ENCODE data around the gene FAM3B. TPM values are rescaled to one million over a fixed set of nuclear protein-coding genes. Genes with fewer than 3 reads are reported as not detected.
"Not testable (repeated sequence)": the region's sequence is repeated elsewhere in the genome, so short reads cannot be mapped to it uniquely, and the experiment has no call there.

Gene FAM3B
- total and polyA plus RNA-seq, 5 donors: 0.29 to 0.79 (median 0.58) TPM; not detected in 1

- Histone ChIP-seq H3K4me1 (ENCODE audit: control insufficient read depth, insufficient read depth, low read length) (no peaks in the 10 kb centered on the region), H3K4me3 (ENCODE audit: low read length) (no peak overlapping the region), H3K27ac (ENCODE audit: low read length) (no peak overlapping the region), H3K27me3 (ENCODE audit: control insufficient read depth, insufficient read depth) (no peaks in the 10 kb centered on the region), H3K9me3 (ENCODE audit: control insufficient read depth, low read length) (no peaks in the 10 kb centered on the region)
- no peak for ATAC-seq
- DNase-seq: peak in 1 of 3 donors; percentile 32
- WGBS: 82% methylated on average over 9 of the region's 9 CpGs
- intact Hi-C loops (cut with DNase I): no loop called here
Observed at GRCh38 chr21:41358193-41359166, 41.9 kb downstream of the FAM3B start.

GRCh38 chr21:41359286-41359685 is 42.7 kb downstream of the FAM3B start:
- Histone ChIP-seq H3K9me3 (ENCODE audit: control insufficient read depth, low read length) (no peaks in the 10 kb centered on the region), H3K4me1 (ENCODE audit: control insufficient read depth, insufficient read depth, low read length) (no peaks in the 10 kb centered on the region), H3K27me3 (ENCODE audit: control insufficient read depth, insufficient read depth) (no peaks in the 10 kb centered on the region), H3K27ac (ENCODE audit: low read length) (no peak overlapping the region), H3K4me3 (ENCODE audit: low read length) (no peak overlapping the region)
- DNase-seq: peak in 1 of 3 donors; percentile 35
- WGBS: 74% methylated on average over 12 of the region's 12 CpGs
- intact Hi-C loops (cut with DNase I): no loop called here
- ATAC-seq: no peak

GRCh38 chr21:41359754-41360071 is 43.1 kb downstream of the FAM3B start:
- ATAC-seq; H3K27ac ChIP-seq (ENCODE audit: low read length); H3K27me3 ChIP-seq (ENCODE audit: control insufficient read depth, insufficient read depth); H3K4me1 ChIP-seq (ENCODE audit: control insufficient read depth, insufficient read depth, low read length); H3K4me3 ChIP-seq (ENCODE audit: low read length); intact Hi-C loops (cut with DNase I); H3K9me3 ChIP-seq (ENCODE audit: control insufficient read depth, low read length); DNase-seq: not testable (repeated sequence)
- 93% methylated on average over 4 of the region's 4 CpGs for WGBS

- intact Hi-C loops (cut with DNase I): no loop called here
- Histone ChIP-seq H3K4me3 (ENCODE audit: low read length) (no peak overlapping the region), H3K27me3 (ENCODE audit: control insufficient read depth, insufficient read depth) (no peaks in the 10 kb centered on the region), H3K27ac (ENCODE audit: low read length) (peak overlapping the region; percentile 8), H3K4me1 (ENCODE audit: control insufficient read depth, insufficient read depth, low read length) (no peaks in the 10 kb centered on the region), H3K9me3 (ENCODE audit: control insufficient read depth, low read length) (no peaks in the 10 kb centered on the region)
- WGBS: 67% methylated on average over 22 of the region's 22 CpGs
- ATAC-seq (peak; percentile 17 to 51), DNase-seq (peak in 2 of 3 donors; percentile 80 to 88)
Observed at GRCh38 chr21:41360072-41360821, 43.6 kb downstream of the FAM3B start.

- Histone ChIP-seq H3K27ac (ENCODE audit: low read length) (peak overlapping the region; percentile 99), H3K4me1 (ENCODE audit: control insufficient read depth, insufficient read depth, low read length) (no peaks in the 10 kb centered on the region), H3K9me3 (ENCODE audit: control insufficient read depth, low read length) (no peaks in the 10 kb centered on the region), H3K27me3 (ENCODE audit: control insufficient read depth, insufficient read depth) (no peaks in the 10 kb centered on the region), H3K4me3 (ENCODE audit: low read length) (no peak overlapping the region)
- intact Hi-C loops (cut with DNase I): no loop called here
- no peak for DNase-seq
- ATAC-seq: no peak
- 90% methylated on average over 16 of the region's 16 CpGs for WGBS
Observed at GRCh38 chr21:41361053-41361785, 44.6 kb downstream of the FAM3B start.

GRCh38 chr21:41361786-41362604 is 45.4 kb downstream of the FAM3B start, which contains the start of gene MX2:
Gene MX2, plus strand, starts transcription at chr21:41362027. Its CDS starts 14,880 bp downstream, at chr21:41376907.
- no peaks in the 10 kb centered on the region for H3K9me3 ChIP-seq (ENCODE audit: control insufficient read depth, low read length)
- DNase-seq: peak; percentile 88 to 92 (median 92)
- H3K4me1 ChIP-seq (ENCODE audit: control insufficient read depth, insufficient read depth, low read length): no peaks in the 10 kb centered on the region
- intact Hi-C loops (cut with DNase I): no loop called here
- peak; percentile 91 for ATAC-seq
- H3K4me3 ChIP-seq (ENCODE audit: low read length): peak within 1 kb of the TSS; percentile 52
- no peaks in the 10 kb centered on the region for H3K27me3 ChIP-seq (ENCODE audit: control insufficient read depth, insufficient read depth)
- 25% methylated on average over 24 of the region's 24 CpGs for WGBS
- H3K27ac ChIP-seq (ENCODE audit: low read length): peak within 1 kb of the TSS; percentile 99

- no peaks in the 10 kb centered on the region for H3K27me3 ChIP-seq (ENCODE audit: control insufficient read depth, insufficient read depth)
- DNase-seq (no peak), ATAC-seq (no peak)
- H3K4me3 ChIP-seq (ENCODE audit: low read length): peak overlapping the region; percentile 52
- H3K27ac ChIP-seq (ENCODE audit: low read length): peak overlapping the region; percentile 99
- H3K9me3 ChIP-seq (ENCODE audit: control insufficient read depth, low read length): no peaks in the 10 kb centered on the region
- H3K4me1 ChIP-seq (ENCODE audit: control insufficient read depth, insufficient read depth, low read length): no peaks in the 10 kb centered on the region
- intact Hi-C loops (cut with DNase I): no loop called here
- 82% methylated on average over 16 of the region's 16 CpGs for WGBS
Observed at GRCh38 chr21:41362605-41363369, 46.2 kb downstream of the FAM3B start.

GRCh38 chr21:41363370-41364270 is 47.0 kb downstream of the FAM3B start:
- no peaks in the 10 kb centered on the region for H3K27me3 ChIP-seq (ENCODE audit: control insufficient read depth, insufficient read depth)
- H3K4me3 ChIP-seq (ENCODE audit: low read length): no peak overlapping the region
- DNase-seq (peak in 1 of 3 donors; percentile 32), ATAC-seq (no peak)
- intact Hi-C loops (cut with DNase I): no loop called here
- no peaks in the 10 kb centered on the region for H3K9me3 ChIP-seq (ENCODE audit: control insufficient read depth, low read length)
- H3K4me1 ChIP-seq (ENCODE audit: control insufficient read depth, insufficient read depth, low read length): no peaks in the 10 kb centered on the region
- 96% methylated on average over 18 of the region's 18 CpGs for WGBS
- no peak overlapping the region for H3K27ac ChIP-seq (ENCODE audit: low read length)

- no peak overlapping the region for H3K27ac ChIP-seq (ENCODE audit: low read length)
- no peak overlapping the region for H3K4me3 ChIP-seq (ENCODE audit: low read length)
- 92% methylated on average over 6 of the region's 6 CpGs for WGBS
- DNase-seq (no peak), ATAC-seq (no peak)
- no peaks in the 10 kb centered on the region for H3K9me3 ChIP-seq (ENCODE audit: control insufficient read depth, low read length)
- no peaks in the 10 kb centered on the region for H3K4me1 ChIP-seq (ENCODE audit: control insufficient read depth, insufficient read depth, low read length)
- no peaks in the 10 kb centered on the region for H3K27me3 ChIP-seq (ENCODE audit: control insufficient read depth, insufficient read depth)
- intact Hi-C loops (cut with DNase I): no loop called here
Observed at GRCh38 chr21:41364308-41364707, 47.7 kb downstream of the FAM3B start.
